SK-N-MC (cell line): ENCODE measurements around the gene LEMD1.
A peak's percentile ranks its signal among the peaks of the same experiment; 100 is the strongest.

ENCODE experiments used
- DNase-seq: peaks from one replicate; pipeline ENCODE4 v3.0.0-alpha.2; 2011; ENCODE audit warnings: low read depth, low spot score
- H3K27ac ChIP-seq: fragments of 200-600 bp; sonication (generic); 2 replicates; pipeline ENCODE4 v1.5.1; 2016; ENCODE audit warnings: mixed run types
- H3K36me3 ChIP-seq: fragments of 200-600 bp; sonication (generic); 2 replicates; pipeline ENCODE4 v1.6.1; 2017; ENCODE audit warnings: antibody characterized with exemption, low read length, mixed read lengths; ENCODE audit not compliant: insufficient read depth
- H3K4me3 ChIP-seq: fragments of 200-600 bp; sonication (generic); 2 replicates; pipeline ENCODE4 v1.5.1; 2016
- H3K9ac ChIP-seq: fragments of 200-600 bp; sonication (generic); 2 replicates; pipeline ENCODE4 v1.8.0; 2017; ENCODE audit warnings: mixed run types, mixed read lengths; ENCODE audit not compliant: insufficient read length
- H3K9me3 ChIP-seq: fragments of 200-600 bp; sonication (generic); 2 replicates; pipeline ENCODE4 v1.6.1; 2017; ENCODE audit warnings: low read depth, mild to moderate bottlenecking, antibody characterized with exemption, low read length, moderate library complexity, mixed read lengths
- EZH2 ChIP-seq: fragments of 200-600 bp; sonication (generic); IDR thresholded peaks from one replicate; pipeline ENCODE4 v1.6.1; 2017; ENCODE audit warnings: antibody characterized with exemption
- FOXP2 ChIP-seq: optimal IDR thresholded peaks from 2 replicates; pipeline ENCODE3; 2011; ENCODE audit warnings: mild to moderate bottlenecking, moderate library complexity; ENCODE audit not compliant: insufficient read depth; ENCODE audit errors: extremely low read length, control extremely low read depth
- POLR2AphosphoS5 ChIP-seq: IDR thresholded peaks from 2 replicates; pipeline ENCODE4 v1.6.1; 2012; ENCODE audit warnings: mild to moderate bottlenecking, low read depth, low read length, borderline replicate concordance

Gene LEMD1, protein sequence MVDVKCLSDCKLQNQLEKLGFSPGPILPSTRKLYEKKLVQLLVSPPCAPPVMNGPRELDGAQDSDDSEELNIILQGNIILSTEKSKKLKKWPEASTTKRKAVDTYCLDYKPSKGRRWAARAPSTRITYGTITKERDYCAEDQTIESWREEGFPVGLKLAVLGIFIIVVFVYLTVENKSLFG

DNA sequence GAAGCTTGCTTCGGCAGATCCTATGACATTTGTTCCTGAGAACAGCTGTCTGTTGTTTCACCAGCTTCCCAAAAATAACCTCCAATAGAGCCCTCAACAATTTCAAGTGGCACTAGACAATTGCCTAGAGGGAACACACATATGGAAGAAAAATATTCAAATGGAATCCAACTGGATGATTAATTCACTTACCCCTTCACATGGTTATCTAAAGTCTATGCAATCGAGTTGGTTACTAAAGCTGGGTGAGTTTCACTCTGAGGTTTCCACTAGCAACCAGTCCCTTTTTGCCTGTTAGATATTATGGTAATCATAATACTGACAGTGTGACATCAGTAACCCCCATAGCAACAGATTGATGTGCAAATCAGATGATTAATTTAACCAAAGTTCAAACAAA, at the start of gene LEMD1:
Gene LEMD1, minus strand, starts transcription at position 259 of the 400 bp plus-strand sequence. CDS start 1,520 bp downstream, outside the sequence.
- TF ChIP-seq FOXP2 (no peak), POLR2AphosphoS5 (no peak)
- Histone ChIP-seq H3K9me3 (no peaks in the 10 kb centered on the region), H3K36me3 (no peaks in the 10 kb centered on the region), H3K27ac (no peak within 1 kb of the TSS), H3K9ac (no peak within 1 kb of the TSS), H3K4me3 (peak within 1 kb of the TSS; percentile 5; the same call in 1 of the 2 replicates)
- no peak for DNase-seq

DNA sequence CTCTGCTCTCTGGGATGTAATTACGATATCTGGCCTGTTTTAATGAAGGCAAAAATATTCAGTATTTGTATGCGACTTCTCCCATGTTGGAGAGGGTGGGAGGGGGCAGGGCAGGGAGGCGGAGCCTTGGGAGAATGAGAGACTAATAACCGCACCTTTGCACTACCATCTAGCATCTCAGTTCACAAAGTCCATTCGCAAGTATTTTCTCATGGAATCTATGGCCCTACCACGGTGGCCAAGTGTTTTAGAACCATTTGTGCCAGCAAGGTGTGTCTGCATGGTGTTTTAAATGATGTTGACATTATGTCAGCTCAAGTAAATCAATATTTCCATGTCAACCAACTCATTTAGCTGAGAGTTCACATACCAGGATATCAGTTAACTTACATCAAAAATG, 48.3 kb upstream of the LEMD1 start:
- no peak for DNase-seq
- Histone ChIP-seq H3K36me3 (no peaks in the 10 kb centered on the region), H3K9ac (no peak overlapping the region), H3K9me3 (no peaks in the 10 kb centered on the region), H3K4me3 (no peak overlapping the region), H3K27ac (no peak overlapping the region)
- TF ChIP-seq POLR2AphosphoS5 (no peak), EZH2 (no peak), FOXP2 (no peak)

DNA sequence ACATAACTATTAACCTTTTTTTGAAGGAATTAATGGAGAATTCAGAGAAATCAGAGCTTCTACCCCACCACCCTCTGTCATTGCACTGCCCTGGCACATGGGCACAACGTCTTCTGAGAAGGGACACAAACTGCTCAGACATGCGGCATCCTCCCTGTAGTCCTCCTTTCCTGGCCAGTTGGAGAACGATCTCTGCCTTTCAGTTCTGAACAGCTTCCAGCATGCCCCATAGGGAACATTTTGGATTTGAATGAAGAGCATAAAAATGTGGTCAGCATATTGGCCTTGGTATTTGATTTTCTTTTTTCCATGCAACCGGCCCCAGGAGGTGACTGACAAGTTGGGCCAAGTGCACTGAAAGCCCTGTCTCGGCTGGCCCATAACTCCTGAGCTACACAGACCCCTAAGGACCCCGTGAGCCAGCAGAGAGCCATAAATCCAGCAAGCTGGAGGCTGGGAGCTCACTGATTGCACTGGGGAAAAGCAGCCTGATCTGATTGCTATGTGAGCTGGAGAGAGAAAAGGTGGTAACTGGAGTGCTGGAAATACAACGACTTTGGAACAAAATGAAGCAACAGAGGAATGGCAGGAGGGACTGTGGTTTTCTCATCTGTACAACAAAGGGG, 44.9 kb upstream of the LEMD1 start:
- H3K9me3 ChIP-seq, result no peaks in the 10 kb centered on the region
- no peak overlapping the region for H3K27ac ChIP-seq
- H3K9ac ChIP-seq, result no peak overlapping the region
- no peak for TF ChIP-seq FOXP2
- TF ChIP-seq POLR2AphosphoS5, result no peak
- TF ChIP-seq EZH2, result no peak
- DNase-seq, result no peak
- H3K4me3 ChIP-seq, result no peak overlapping the region
- H3K36me3 ChIP-seq, result no peaks in the 10 kb centered on the region

DNA sequence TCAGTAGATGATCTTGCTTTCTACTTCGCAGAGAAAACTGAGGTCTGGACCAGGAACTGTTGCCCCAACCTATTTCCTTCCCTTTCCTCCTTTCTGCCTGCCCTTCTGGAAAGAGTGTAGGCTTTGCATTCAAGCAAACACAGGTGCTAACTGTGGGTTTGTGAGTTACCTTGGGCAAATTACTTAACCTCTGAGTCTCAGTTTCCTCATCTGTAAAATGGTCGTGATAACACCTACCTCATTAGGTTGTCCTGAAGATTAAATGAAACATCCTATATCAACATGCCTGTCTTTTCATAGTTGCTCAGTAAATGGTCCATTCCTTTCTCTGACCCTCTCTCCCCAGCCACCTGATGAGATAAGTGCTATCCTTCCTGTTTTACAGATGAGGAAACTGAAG, 43.5 kb upstream of the LEMD1 start:
- no peak overlapping the region for H3K9ac ChIP-seq
- H3K27ac ChIP-seq, result no peak overlapping the region
- H3K9me3 ChIP-seq, result no peaks in the 10 kb centered on the region
- DNase-seq, result no peak
- H3K36me3 ChIP-seq, result no peaks in the 10 kb centered on the region
- H3K4me3 ChIP-seq, result no peak overlapping the region
- TF ChIP-seq FOXP2 (no peak), EZH2 (no peak), POLR2AphosphoS5 (no peak)

DNA sequence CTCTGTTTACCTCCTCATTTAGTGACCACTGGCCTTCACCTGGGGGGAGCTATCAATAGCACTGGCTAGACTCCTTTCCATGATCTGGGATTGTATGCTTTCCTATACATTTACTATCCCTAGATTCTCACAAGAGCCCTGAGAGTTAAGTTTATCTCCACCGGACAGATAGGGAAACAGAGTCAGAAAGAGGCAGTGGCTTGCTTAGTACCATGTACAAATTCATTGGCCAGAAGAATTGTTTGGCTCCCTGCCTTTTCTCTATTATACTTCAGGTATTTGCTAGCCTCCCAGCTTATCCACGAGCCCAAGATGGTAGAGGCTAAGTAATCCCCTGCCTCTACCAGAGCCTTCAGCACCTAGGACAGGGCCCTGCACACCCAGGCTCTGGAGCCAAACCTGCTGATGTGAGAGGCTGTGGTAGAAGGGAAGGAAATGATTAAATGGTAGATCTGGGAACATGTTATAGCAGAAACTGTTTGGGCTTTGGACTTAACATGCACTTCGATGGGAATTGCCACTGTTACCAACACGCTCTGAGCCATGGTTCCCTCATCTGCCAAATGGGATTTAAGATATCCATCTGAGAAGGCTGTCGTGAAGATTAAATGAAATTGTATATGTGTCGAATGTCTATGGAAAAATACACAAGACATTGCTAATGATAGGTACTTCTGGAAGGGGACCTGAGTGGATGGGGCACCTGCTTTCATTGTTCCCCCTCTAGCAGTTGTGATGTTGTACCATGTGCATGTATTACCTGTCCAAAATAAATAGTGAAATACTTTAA, 37.1 kb upstream of the LEMD1 start:
- Histone ChIP-seq H3K27ac (no peak overlapping the region), H3K36me3 (no peaks in the 10 kb centered on the region), H3K9me3 (no peaks in the 10 kb centered on the region), H3K4me3 (no peak overlapping the region), H3K9ac (no peak overlapping the region)
- DNase-seq, result no peak
- TF ChIP-seq EZH2 (no peak), FOXP2 (no peak), POLR2AphosphoS5 (no peak)

DNA sequence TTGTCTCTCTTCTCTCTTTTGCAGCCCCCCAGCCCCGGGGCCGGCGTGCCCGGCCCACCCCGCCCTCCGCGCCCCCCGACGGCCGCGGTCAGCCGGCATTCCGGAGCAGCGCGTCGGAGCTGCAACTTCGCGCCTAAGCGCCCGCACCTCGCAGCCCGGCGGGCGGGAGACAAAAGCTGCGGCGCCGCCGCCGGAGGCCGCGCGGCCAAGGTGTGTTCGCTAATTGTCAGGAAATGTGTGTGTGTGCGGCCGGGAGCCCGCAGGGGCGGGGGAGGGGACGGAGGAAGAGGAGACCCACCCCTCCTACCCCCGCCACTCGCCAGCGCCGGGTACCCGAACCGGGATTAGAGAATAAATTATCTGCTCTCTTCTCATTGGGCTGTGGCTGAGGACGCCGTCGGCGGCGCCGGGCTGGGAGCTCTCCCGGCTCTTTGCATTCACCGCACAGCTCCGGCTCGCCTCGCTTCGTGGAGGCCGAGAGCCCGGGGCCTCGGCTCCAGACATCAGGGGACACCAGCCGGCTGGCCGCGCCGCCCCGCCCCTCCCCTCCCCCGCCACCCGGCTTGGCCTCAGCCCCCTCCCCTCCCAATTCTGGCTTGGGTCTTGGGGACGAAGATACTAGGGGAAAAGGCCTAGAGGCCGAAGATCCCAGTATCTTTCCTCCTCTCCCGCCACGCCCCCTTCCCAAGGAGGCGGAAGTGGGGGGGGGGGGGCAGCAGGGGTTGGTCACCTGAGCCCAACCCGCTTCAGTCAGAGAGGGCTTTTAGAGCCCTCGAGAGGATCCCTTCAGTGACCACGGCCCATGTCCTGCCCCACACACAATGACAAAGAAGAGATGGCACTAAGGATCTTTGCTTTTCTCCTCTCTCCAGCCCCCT, 35.3 kb upstream of the LEMD1 start:
- peak overlapping the region; percentile 57 for H3K4me3 ChIP-seq
- DNase-seq, result no peak
- H3K36me3 ChIP-seq, result no peaks in the 10 kb centered on the region
- no peak overlapping the region for H3K9ac ChIP-seq
- H3K9me3 ChIP-seq, result no peaks in the 10 kb centered on the region
- TF ChIP-seq EZH2 (peak; percentile 47), FOXP2 (no peak), POLR2AphosphoS5 (no peak)
- H3K27ac ChIP-seq, result no peak overlapping the region

DNA sequence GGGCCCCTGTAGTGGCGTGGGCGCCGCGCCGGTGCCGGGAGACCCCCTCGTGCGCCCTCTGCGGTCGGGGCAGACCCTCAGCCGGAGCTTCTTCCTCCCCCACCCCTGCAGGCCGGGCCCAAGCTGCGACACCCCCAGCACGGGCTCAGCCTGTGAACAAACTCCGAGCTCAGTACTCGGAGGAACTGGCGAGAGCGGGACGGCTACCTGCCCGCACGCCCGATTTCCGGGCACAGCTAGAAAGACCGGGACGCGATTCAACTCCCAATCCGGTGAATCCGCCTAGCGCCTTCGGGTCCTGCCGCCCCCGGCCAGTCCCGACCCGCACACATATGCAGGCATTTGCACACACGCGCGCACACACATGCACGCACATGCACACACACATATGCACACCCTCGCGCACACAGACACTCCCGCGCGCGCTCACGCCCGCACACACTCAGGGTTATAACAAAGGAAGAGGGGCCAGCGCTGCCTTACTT, 34.6 kb upstream of the LEMD1 start:
- DNase-seq, result no peak
- no peak overlapping the region for H3K27ac ChIP-seq
- TF ChIP-seq FOXP2 (no peak), POLR2AphosphoS5 (no peak), EZH2 (peak; percentile 94)
- no peaks in the 10 kb centered on the region for H3K9me3 ChIP-seq
- peak overlapping the region; percentile 57 for H3K4me3 ChIP-seq
- H3K9ac ChIP-seq, result no peak overlapping the region
- H3K36me3 ChIP-seq, result no peaks in the 10 kb centered on the region

DNA sequence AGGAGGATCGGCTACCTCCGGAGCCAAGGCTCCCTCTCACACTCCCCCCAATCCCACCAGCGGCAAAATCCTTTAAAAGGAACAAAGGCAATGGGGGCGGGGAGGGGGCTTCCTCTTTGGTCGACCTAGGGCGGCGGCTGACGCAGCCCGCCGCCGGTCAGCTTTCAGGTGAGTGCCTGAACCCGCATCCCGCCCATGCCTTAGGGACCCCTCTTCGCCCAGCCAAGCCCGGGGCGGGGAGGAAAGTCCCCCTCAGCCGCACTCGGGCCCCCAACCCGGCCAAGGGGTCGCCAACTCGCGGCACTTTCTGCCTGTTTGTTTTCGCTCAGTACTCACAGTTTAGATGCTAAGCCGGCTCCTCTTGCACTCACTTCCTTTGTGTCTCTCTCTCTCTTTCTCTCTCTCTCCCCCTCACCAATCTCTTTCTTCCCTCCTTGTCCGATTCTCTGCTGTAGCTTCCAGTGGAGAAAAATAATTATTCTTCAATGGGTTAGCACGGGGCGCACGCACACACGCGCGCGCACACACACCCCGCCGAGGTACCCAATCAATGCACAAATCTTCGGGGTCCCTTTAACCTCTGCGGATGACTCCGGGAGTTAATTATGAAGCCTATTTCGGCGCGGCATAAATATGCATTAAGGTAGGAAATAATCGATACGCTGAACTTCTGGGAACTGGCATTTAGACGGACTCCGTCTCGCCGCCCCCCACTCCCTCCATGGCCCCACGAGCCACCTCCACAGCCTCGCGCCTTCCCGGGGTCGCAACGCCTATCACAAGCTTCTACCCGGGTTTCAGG, 33.9 kb upstream of the LEMD1 start, which contains the start of gene BLACAT1:
Gene BLACAT1, minus strand, starts transcription at position 465 of the 802 bp plus-strand sequence.
- Histone ChIP-seq H3K27ac (no peak within 1 kb of the TSS), H3K4me3 (peak within 1 kb of the TSS; percentile 57), H3K36me3 (no peaks in the 10 kb centered on the region), H3K9me3 (no peaks in the 10 kb centered on the region), H3K9ac (no peak within 1 kb of the TSS)
- TF ChIP-seq FOXP2 (no peak), POLR2AphosphoS5 (no peak), EZH2 (no peak)
- DNase-seq, result no peak
